K562 (cell line): ENCODE data around the gene DCAF6. TPM values are rescaled to one million over a fixed set of nuclear protein-coding genes. Genes with fewer than 3 reads are reported as not detected.

Experiments
- microRNA counts: library from miRNA; unstranded; fragments of <30 nt; microRNA quantifications from one replicate; lab custom pipeline; 2016
- microRNA-seq: library from miRNA; unstranded; fragments of <30 nt; microRNA quantifications from one replicate; pipeline ENCODE4, GENCODE V29; 2018; ENCODE audit warnings: borderline microRNAs expressed
- polyA plus RNA-seq, 8 experiments: library from polyadenylated mRNA; depleted of rRNA in 4 of 8; stranded (reverse) in 5 of 8; unstranded in 3 of 8; fragments of >200 nt; fragmentation: Nextera tagmentation in 2 of 8; fragmentation: Illumina TruSeq in 1 of 8; extraction: Ambion mirVana in 2 of 8; extraction: Trizol in 1 of 8; gene quantifications; 2 replicates each; pipeline versions ENCODE4 v1.2.1 to v1.2.3, GENCODE V29; 2011 to 2014; ENCODE audit warnings: inconsistent platforms in 1 of 8, missing spikeins in 1 of 8
- small RNA-seq: library from RNA; depleted of rRNA; stranded (forward); fragments of <200 nt; gene quantifications from one replicate; pipeline ENCODE3, GENCODE V24; 2014
- total RNA-seq, 7 experiments: library from RNA; depleted of rRNA in 6 of 7; stranded (reverse); fragments of >200 nt in 6 of 7; fragmentation: Illumina TruSeq in 2 of 7; extraction: Trizol in 2 of 7; gene quantifications; 2 replicates each; pipeline versions ENCODE4 v1.2.1 to v1.2.3, GENCODE V29; 2011 to 2021; ENCODE audit warnings: low replicate concordance in 1 of 7

DCAF6 gene
- total and polyA plus RNA-seq, 9 of the 15 experiments (the other 6 are each of a cell fraction or from before 2014, with no cell fraction given) = 19.1 to 102 (median 46.3) TPM

MicroRNAs within 50 kb of the gene (microRNA counts, 767-probe panel; counts per million panel counts)
- not detected for microRNA hsa-miR-1255b-5p (lab: Ali Mortazavi, UCI)

Small RNA genes lying within 50 kb of the gene (microRNA-seq; reads per million reads assigned to microRNA genes)
- not detected for gene MIR1255B2

Small RNA genes lying within 50 kb of the gene (small RNA-seq; reads per million reads assigned to genes)
- not detected for gene MIR1255B2

Other genes starting within 250 kb of the DCAF6 start
- gene MPZL1, start 214.7 kb upstream of the DCAF6 start, total RNA-seq (2014; rRNA removed) = 46.1 and 57.8 TPM in 2 replicates
- 82.4 and 92.6 TPM in 2 replicates for gene MPZL1, start 214.7 kb upstream of the DCAF6 start, total RNA-seq (2014; rRNA removed; fragmentation: Illumina TruSeq; extraction: Trizol)
- gene MPZL1, start 214.7 kb upstream of the DCAF6 start, total RNA-seq (2015; rRNA removed; fragmentation: Illumina TruSeq; extraction: Trizol) = 63.2 and 66.5 TPM in 2 replicates
- gene MPZL1, start 214.7 kb upstream of the DCAF6 start, total RNA-seq (2021) = 65.3 and 79.5 TPM in 2 replicates
- gene MPZL1, start 214.7 kb upstream of the DCAF6 start, polyA plus RNA-seq (2011; rRNA removed) = 89.9 and 153 TPM in 2 replicates
- gene MPZL1, start 214.7 kb upstream of the DCAF6 start, polyA plus RNA-seq (2014; fragmentation: Illumina TruSeq; extraction: Trizol) = 64.6 and 75.9 TPM in 2 replicates
- 10 to 100 TPM; 14.5 to 20.5 TPM for gene MPZL1, start 214.7 kb upstream of the DCAF6 start, polyA plus RNA-seq (2014; fragmentation: Nextera tagmentation; extraction: Ambion mirVana)
- gene MPZL1, start 214.7 kb upstream of the DCAF6 start, polyA plus RNA-seq (2014; rRNA removed) = 46.5 and 46.7 TPM in 2 replicates
- gene ADCY10, start 22.5 kb upstream of the DCAF6 start, total RNA-seq (2014; rRNA removed) = 0.24 and 0.86 TPM in 2 replicates
- 0.29 and 0.32 TPM in 2 replicates for gene ADCY10, start 22.5 kb upstream of the DCAF6 start, total RNA-seq (2014; rRNA removed; fragmentation: Illumina TruSeq; extraction: Trizol)
- 0.11 and 0.14 TPM in 2 replicates for gene ADCY10, start 22.5 kb upstream of the DCAF6 start, total RNA-seq (2015; rRNA removed; fragmentation: Illumina TruSeq; extraction: Trizol)
- 0.20 and 0.22 TPM in 2 replicates for gene ADCY10, start 22.5 kb upstream of the DCAF6 start, total RNA-seq (2021)
- gene ADCY10, start 22.5 kb upstream of the DCAF6 start, polyA plus RNA-seq (2011; rRNA removed) = 0.21 and 0.54 TPM in 2 replicates
- gene ADCY10, start 22.5 kb upstream of the DCAF6 start, polyA plus RNA-seq (2014; fragmentation: Illumina TruSeq; extraction: Trizol) = 0.25 and 0.26 TPM in 2 replicates
- under 1 TPM; 0.21 to 0.39 TPM for gene ADCY10, start 22.5 kb upstream of the DCAF6 start, polyA plus RNA-seq (2014; fragmentation: Nextera tagmentation; extraction: Ambion mirVana)
- 0.08 and 0.11 TPM in 2 replicates for gene ADCY10, start 22.5 kb upstream of the DCAF6 start, polyA plus RNA-seq (2014; rRNA removed)
- gene MPC2, start 389 bp downstream of the DCAF6 start, total RNA-seq (2014; rRNA removed) = 102 and 122 TPM in 2 replicates
- gene MPC2, start 389 bp downstream of the DCAF6 start, total RNA-seq (2014; rRNA removed; fragmentation: Illumina TruSeq; extraction: Trizol) = 168 and 186 TPM in 2 replicates
- 134 and 144 TPM in 2 replicates for gene MPC2, start 389 bp downstream of the DCAF6 start, total RNA-seq (2015; rRNA removed; fragmentation: Illumina TruSeq; extraction: Trizol)
- gene MPC2, start 389 bp downstream of the DCAF6 start, total RNA-seq (2021) = 172 and 190 TPM in 2 replicates
- gene MPC2, start 389 bp downstream of the DCAF6 start, polyA plus RNA-seq (2011; rRNA removed) = 157 and 179 TPM in 2 replicates
- gene MPC2, start 389 bp downstream of the DCAF6 start, polyA plus RNA-seq (2014; fragmentation: Illumina TruSeq; extraction: Trizol) = 131 and 138 TPM in 2 replicates
- gene MPC2, start 389 bp downstream of the DCAF6 start, polyA plus RNA-seq (2014; fragmentation: Nextera tagmentation; extraction: Ambion mirVana) = 100 to 1,000 TPM in 1 of 2 experiments, 10 to 100 TPM in 1; 70.7 to 154 TPM
- 106 and 126 TPM in 2 replicates for gene MPC2, start 389 bp downstream of the DCAF6 start, polyA plus RNA-seq (2014; rRNA removed)
- 0.45 and 1.1 TPM in 2 replicates for gene GPR161, start 200.2 kb downstream of the DCAF6 start, total RNA-seq (2014; rRNA removed)
- gene GPR161, start 200.2 kb downstream of the DCAF6 start, total RNA-seq (2014; rRNA removed; fragmentation: Illumina TruSeq; extraction: Trizol) = 0.64 and 0.76 TPM in 2 replicates
- gene GPR161, start 200.2 kb downstream of the DCAF6 start, total RNA-seq (2015; rRNA removed; fragmentation: Illumina TruSeq; extraction: Trizol) = 0.68 and 1.0 TPM in 2 replicates
- 1.2 and 1.6 TPM in 2 replicates for gene GPR161, start 200.2 kb downstream of the DCAF6 start, total RNA-seq (2021)
- 2.4 and 3.2 TPM in 2 replicates for gene GPR161, start 200.2 kb downstream of the DCAF6 start, polyA plus RNA-seq (2011; rRNA removed)
- gene GPR161, start 200.2 kb downstream of the DCAF6 start, polyA plus RNA-seq (2014; fragmentation: Illumina TruSeq; extraction: Trizol) = 0.95 and 1.3 TPM in 2 replicates
- under 1 TPM; 0.15 to 0.18 TPM for gene GPR161, start 200.2 kb downstream of the DCAF6 start, polyA plus RNA-seq (2014; fragmentation: Nextera tagmentation; extraction: Ambion mirVana)
- gene GPR161, start 200.2 kb downstream of the DCAF6 start, polyA plus RNA-seq (2014; rRNA removed) = 0.73 and 1.1 TPM in 2 replicates
- 41.4 and 52.1 TPM in 2 replicates for gene TIPRL, start 242.3 kb downstream of the DCAF6 start, total RNA-seq (2014; rRNA removed)
- gene TIPRL, start 242.3 kb downstream of the DCAF6 start, total RNA-seq (2014; rRNA removed; fragmentation: Illumina TruSeq; extraction: Trizol) = 73.5 and 78.1 TPM in 2 replicates
- 71.1 and 81.7 TPM in 2 replicates for gene TIPRL, start 242.3 kb downstream of the DCAF6 start, total RNA-seq (2015; rRNA removed; fragmentation: Illumina TruSeq; extraction: Trizol)
- 57.0 and 64.4 TPM in 2 replicates for gene TIPRL, start 242.3 kb downstream of the DCAF6 start, total RNA-seq (2021)
- 44.9 and 69.9 TPM in 2 replicates for gene TIPRL, start 242.3 kb downstream of the DCAF6 start, polyA plus RNA-seq (2011; rRNA removed)
- 50.7 and 60.1 TPM in 2 replicates for gene TIPRL, start 242.3 kb downstream of the DCAF6 start, polyA plus RNA-seq (2014; fragmentation: Illumina TruSeq; extraction: Trizol)
- 10 to 100 TPM; 87.0 to 90.2 TPM for gene TIPRL, start 242.3 kb downstream of the DCAF6 start, polyA plus RNA-seq (2014; fragmentation: Nextera tagmentation; extraction: Ambion mirVana)
- gene TIPRL, start 242.3 kb downstream of the DCAF6 start, polyA plus RNA-seq (2014; rRNA removed) = 54.8 and 63.2 TPM in 2 replicates